Esophagus muscularis mucosa (tissue), 4 donors: ENCODE results near the gene FOXF2. TPM values are rescaled to one million over a fixed set of nuclear protein-coding genes. Genes with fewer than 3 reads are reported as not detected.

Experiments used
- DNase-seq: peaks from one replicate; pipeline ENCODE4 v3.0.0-alpha.2; 2017; ENCODE audit errors: extremely low spot score
- H3K27ac ChIP-seq, 4 donors: fragments of 200-600 bp; sonication (generic); replicated peaks in 1 of 4; 1 replicate in 3 of 4; 2 replicates in 1 of 4; pipeline ENCODE4 v1.5.1; 2016 to 2019; ENCODE audit warnings: mild to moderate bottlenecking in 1 of 4
- H3K27me3 ChIP-seq, 4 donors: fragments of 200-600 bp; sonication (generic); one replicate each; pipeline versions ENCODE4 v1.5.1 to v1.6.0; 2016 to 2019
- H3K36me3 ChIP-seq, 4 donors: fragments of 200-600 bp; sonication (generic); one replicate each; pipeline ENCODE4 v1.5.1; 2016 to 2019
- H3K4me1 ChIP-seq, 4 donors: fragments of 200-600 bp; sonication (generic); one replicate each; pipeline ENCODE4 v1.5.1; 2016 to 2019
- H3K4me3 ChIP-seq, 4 donors: fragments of 200-600 bp; sonication (generic); 1 replicate in 2 of 4; 2 replicates in 2 of 4; pipeline ENCODE4 v1.5.1; 2016 to 2019; ENCODE audit warnings: mild to moderate bottlenecking in 4 of 4, moderate library complexity in 1 of 4
- H3K9me3 ChIP-seq, 4 donors: fragments of 200-600 bp; sonication (generic); 1 replicate in 3 of 4; 2 replicates in 1 of 4; pipeline ENCODE4 v1.5.1; 2016 to 2019
- EP300 ChIP-seq: sonication (generic); formaldehyde crosslinking; IDR thresholded peaks from one replicate; pipeline ENCODE4 v1.6.1; 2017; ENCODE audit warnings: antibody characterized with exemption
- POLR2A ChIP-seq: fragments of 450-650 bp; IDR thresholded peaks from one replicate; pipeline ENCODE4 v1.6.1; 2017; ENCODE audit warnings: antibody characterized with exemption, moderate library complexity, mild to moderate bottlenecking, low read depth
- POLR2AphosphoS5 ChIP-seq, 2 donors: sonication (generic); formaldehyde crosslinking; IDR thresholded peaks; one replicate each; pipeline ENCODE4 v1.6.1; 2017; ENCODE audit warnings: antibody characterized with exemption in 2 of 2
- WGBS: methylation state at CpG from one replicate; pipeline ENCODE4 v1.1.5; 2018; 5-methylcytosine and 5-hydroxymethylcytosine counted together
- intact Hi-C: fragments of 100-400 bp; cut with DNase I; formaldehyde crosslinking; loops from one replicate; pipeline ENCODE4 v1.15.1; 2023
- total RNA-seq, 4 donors: library from RNA; depleted of rRNA; stranded (reverse); fragments of >200 nt; gene quantifications; one replicate each; pipeline versions ENCODE4 v1.1.0 to v1.2.1, GENCODE V29; 2016
- TF ChIP-seq, protein P1 (sequence below), 3 experiments: fragments of 200-600 bp in 2 of 3; fragments of 450-650 bp in 1 of 3; sonication (generic) in 2 of 3; IDR thresholded peaks; one replicate each; pipeline ENCODE4 v1.5.1; 2017 to 2019; ENCODE audit warnings: antibody characterized with exemption in 3 of 3, mild to moderate bottlenecking in 2 of 3, moderate library complexity in 1 of 3

Gene FOXF2
- total RNA-seq, 4 donors from 2014 or later = 66.6 to 170 (median 120) TPM

DNA sequence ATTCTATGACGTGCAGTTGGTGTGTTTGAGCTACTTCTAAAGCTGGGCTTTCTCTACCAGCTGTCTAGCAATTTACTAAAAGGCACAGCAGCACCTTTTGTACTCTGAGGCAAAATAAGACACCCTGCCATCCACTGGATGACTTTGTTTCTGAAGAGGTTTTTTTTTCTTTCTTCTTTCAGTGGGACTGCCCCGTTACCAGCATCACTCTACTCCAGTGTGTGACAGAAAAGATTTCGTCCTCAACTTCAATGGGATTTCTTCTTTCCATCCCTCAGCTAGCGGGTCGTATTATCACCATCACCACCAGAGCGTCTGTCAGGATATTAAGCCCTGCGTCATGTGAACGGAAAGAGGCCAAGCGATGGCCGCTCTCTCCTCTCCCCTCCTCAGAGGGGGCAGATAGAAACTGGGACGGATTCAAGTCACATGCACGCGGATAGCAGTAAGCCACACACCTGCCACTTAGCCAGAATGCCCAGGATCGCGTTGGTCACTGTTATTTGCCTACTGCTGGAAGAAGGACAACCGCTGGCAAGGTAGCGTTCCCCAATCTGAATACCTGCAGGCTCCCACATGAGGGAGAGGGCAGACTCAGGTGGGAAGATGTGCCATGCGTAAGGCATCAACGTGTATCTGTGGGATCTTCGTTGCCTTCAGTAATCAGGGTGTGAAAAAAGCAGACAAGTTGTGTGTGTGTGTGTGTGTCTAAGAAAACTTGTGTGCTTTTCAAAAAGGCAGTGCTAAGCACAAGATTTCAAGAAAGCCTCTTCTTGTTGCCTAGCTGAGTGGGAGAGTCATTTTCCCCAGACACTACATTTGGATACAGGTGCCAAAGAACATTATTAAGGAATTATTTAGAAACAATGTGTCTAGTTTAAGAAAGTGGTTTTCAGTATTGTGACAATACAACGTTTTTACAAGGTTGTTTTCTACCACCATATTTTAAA is 5.4 kb downstream of the FOXF2 start:
- H3K9me3 ChIP-seq = no peaks in the 10 kb centered on the region
- H3K4me3 ChIP-seq = peak overlapping the region; percentile 69 to 86 (median 78)
- H3K4me1 ChIP-seq = peaks cover 18 to 81% (median 75%) of the 10 kb centered on the region in 4 donors
- 31% methylated on average over 21 of the region's 21 CpGs for WGBS
- H3K27me3 ChIP-seq = peaks cover 0 to 54% (median 3%) of the 10 kb centered on the region in 4 donors
- TF ChIP-seq POLR2AphosphoS5 (IDR thresholded peaks at IDR 0.05) (peak; percentile 70 to 75), EP300 (no peak)
- TF ChIP-seq, protein P1, sequence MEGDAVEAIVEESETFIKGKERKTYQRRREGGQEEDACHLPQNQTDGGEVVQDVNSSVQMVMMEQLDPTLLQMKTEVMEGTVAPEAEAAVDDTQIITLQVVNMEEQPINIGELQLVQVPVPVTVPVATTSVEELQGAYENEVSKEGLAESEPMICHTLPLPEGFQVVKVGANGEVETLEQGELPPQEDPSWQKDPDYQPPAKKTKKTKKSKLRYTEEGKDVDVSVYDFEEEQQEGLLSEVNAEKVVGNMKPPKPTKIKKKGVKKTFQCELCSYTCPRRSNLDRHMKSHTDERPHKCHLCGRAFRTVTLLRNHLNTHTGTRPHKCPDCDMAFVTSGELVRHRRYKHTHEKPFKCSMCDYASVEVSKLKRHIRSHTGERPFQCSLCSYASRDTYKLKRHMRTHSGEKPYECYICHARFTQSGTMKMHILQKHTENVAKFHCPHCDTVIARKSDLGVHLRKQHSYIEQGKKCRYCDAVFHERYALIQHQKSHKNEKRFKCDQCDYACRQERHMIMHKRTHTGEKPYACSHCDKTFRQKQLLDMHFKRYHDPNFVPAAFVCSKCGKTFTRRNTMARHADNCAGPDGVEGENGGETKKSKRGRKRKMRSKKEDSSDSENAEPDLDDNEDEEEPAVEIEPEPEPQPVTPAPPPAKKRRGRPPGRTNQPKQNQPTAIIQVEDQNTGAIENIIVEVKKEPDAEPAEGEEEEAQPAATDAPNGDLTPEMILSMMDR (IDR thresholded peaks at IDR 0.05) = no peak
- DNase-seq = no peak
- intact Hi-C loops = loop anchor here (5.0 kb wide), 1 partner anchor 797 kb away; no protein-coding TSS in a partner anchor
- peaks cover 0 to 12% (median 2%) of the 10 kb centered on the region in 4 donors for H3K36me3 ChIP-seq
- H3K27ac ChIP-seq = peak overlapping the region; percentile 90 to 97 (median 94)

DNA sequence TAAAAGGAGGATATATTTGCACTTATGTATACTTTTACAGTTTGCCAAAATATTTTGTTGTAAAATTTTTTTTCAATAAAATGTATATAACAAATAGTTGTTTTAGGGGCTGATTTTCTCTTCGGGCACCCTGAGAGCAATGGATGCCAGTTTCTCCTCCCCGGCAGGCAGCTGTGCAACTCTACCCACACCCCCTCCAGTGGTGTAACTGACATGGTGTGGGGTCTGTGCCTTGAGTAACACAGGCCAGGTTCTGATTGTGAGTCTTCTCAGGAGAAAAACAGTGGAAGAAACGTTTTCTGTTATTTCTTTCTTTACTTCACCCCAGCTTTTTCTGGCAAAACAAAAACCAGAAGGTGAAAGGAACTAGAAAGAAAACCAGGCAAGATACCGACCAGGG is 6.1 kb downstream of the FOXF2 start:
- intact Hi-C loops = loop anchor here (5.0 kb wide), 1 partner anchor 798 kb away; no protein-coding TSS in a partner anchor
- H3K4me3 ChIP-seq = peak overlapping the region; percentile 69 to 86 (median 78)
- 25% methylated on average over 4 of the region's 4 CpGs for WGBS
- H3K27ac ChIP-seq = peak overlapping the region; percentile 90 to 97 (median 94)
- DNase-seq = no peak
- no peaks in the 10 kb centered on the region for H3K9me3 ChIP-seq
- peaks cover 14 to 76% (median 71%) of the 10 kb centered on the region in 4 donors for H3K4me1 ChIP-seq
- H3K27me3 ChIP-seq = peaks cover 0 to 48% (median 2%) of the 10 kb centered on the region in 4 donors
- TF ChIP-seq EP300 = no peak
- TF ChIP-seq POLR2A = no peak
- TF ChIP-seq POLR2AphosphoS5 (IDR thresholded peaks at IDR 0.05) = peak in 1 of 2 donors; percentile 14
- TF ChIP-seq, protein P1 (IDR thresholded peaks at IDR 0.05) = no peak
- H3K36me3 ChIP-seq = peaks cover 0 to 12% (median 2%) of the 10 kb centered on the region in 4 donors

DNA sequence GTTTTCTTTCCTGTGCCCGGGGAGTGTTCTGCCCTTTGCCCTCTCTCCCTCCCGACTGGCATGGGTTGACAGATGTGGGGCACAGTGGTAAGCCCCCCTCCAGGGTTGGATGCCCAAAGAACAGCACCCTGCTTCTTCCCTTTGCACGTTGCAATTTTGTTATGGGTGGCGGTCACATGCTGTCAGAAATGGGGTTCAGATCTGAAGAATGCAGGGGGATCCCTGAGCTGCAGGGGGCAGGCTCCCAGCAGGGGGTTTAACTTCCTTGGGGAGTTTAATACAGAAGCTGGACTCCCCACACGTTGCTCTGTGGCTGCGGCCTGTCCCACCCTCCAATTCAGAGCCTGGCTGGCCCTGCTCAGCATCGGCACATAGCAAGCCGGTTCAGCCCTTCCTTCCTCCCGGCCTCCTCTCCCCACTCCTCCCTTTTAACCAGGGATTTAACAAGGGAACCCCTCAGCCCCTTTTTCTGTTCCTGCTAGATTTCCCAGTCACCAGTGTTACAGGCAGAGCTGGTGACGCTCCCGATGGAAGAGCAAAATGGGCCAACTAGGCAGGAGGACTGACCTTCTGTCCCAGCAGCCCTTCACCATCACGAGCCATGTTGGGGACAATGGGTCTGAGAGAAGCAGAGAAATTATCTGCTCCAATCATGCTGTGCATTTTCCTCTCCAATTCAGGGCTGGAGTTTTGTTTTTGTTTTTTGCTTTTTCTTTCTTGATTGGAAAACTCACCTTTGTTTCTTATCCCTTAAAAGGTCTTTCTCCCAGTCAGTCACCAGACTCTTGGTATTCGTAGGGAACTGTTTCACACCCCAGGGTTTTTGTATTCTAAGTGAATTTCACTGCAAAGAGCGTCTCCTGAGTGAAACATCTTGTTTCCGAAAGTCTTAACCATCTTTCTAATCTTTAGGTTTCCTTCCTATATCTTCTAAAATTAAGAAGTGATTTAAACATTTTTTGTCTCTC is 6.8 kb downstream of the FOXF2 start:
- intact Hi-C loops = loop anchor here (2.0 to 5.0 kb wide), 2 partner anchors 601 to 799 kb away; no protein-coding TSS in a partner anchor
- DNase-seq = no peak

DNA sequence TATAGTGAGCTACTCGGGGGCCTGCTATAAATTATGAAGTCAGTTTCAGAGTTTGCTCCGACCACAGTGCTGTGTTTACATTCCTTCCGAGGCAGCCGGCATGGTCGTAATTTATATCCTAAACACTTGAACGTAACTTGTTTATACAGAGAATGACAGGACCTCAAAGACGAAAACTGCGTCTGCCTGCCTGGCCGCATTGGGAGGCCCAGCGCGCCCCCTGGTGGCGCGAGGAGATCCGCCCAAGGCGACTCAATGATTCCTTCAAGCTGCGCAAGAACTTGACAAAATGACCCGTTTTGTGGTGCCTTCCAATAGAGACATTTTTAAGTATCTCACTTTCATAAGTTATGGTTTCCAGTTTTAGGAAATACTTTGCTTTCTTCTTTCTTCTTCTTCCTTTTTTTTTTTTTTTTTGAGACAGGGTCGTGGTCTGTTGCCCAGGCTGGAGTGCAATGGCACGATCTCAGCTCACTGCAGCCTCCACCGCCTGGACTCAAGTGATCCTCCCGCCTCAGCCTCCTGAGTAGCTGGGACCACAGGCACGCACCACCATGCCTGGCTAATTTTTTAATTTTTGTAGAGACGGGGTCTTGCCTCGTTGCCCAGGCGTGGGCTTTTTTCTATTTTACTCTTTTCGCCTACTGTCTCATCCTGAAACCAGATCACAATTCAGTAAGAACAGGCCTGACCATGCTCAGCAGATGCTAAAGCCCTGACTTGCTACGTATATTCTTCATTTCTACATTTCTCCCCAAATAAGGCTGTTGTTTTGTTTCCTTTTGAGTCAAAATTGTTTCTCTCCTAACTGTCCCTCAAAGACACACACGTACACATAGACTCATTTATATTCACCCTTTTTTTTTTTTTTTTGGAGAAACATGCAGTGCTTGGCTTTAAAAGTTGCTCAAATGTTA is 7.8 kb downstream of the FOXF2 start:
- intact Hi-C loops = loop anchor here (2.0 to 5.0 kb wide), 2 partner anchors 602 to 800 kb away; no protein-coding TSS in a partner anchor
- DNase-seq = peak; percentile 96
- peaks cover 0 to 12% (median 2%) of the 10 kb centered on the region in 4 donors for H3K36me3 ChIP-seq
- H3K9me3 ChIP-seq = no peaks in the 10 kb centered on the region
- H3K4me1 ChIP-seq = peaks cover 7 to 70% (median 65%) of the 10 kb centered on the region in 4 donors
- H3K4me3 ChIP-seq = peak overlapping the region; percentile 69 to 86 (median 78)
- peaks cover 0 to 34% (median 0%) of the 10 kb centered on the region in 4 donors for H3K27me3 ChIP-seq
- WGBS = 29% methylated on average over 28 of the region's 28 CpGs
- peak overlapping the region; percentile 90 to 97 (median 94) for H3K27ac ChIP-seq
- TF ChIP-seq POLR2AphosphoS5 (IDR thresholded peaks at IDR 0.05) = peak; percentile 83 to 86
- TF ChIP-seq, protein P1 (IDR thresholded peaks at IDR 0.05) = peak; percentile 94 to 98 (median 94)
- TF ChIP-seq EP300 = peak; percentile 61
- no peak for TF ChIP-seq POLR2A

More for the DNA sequence above, 6.8 kb downstream of the FOXF2 start:
- Histone ChIP-seq H3K4me1 (peaks cover 7 to 70% (median 66%) of the 10 kb centered on the region in 4 donors), H3K27ac (peak overlapping the region; percentile 90 to 97 (median 94)), H3K36me3 (peaks cover 0 to 12% (median 2%) of the 10 kb centered on the region in 4 donors), H3K4me3 (peak overlapping the region; percentile 69 to 86 (median 78)), H3K9me3 (no peaks in the 10 kb centered on the region), H3K27me3 (peaks cover 0 to 41% (median 0%) of the 10 kb centered on the region in 4 donors)
- WGBS = 32% methylated on average over 15 of the region's 15 CpGs
- peak in 1 of 2 donors; percentile 7 for TF ChIP-seq POLR2AphosphoS5 (IDR thresholded peaks at IDR 0.05)
- TF ChIP-seq POLR2A = no peak
